T follicular helper cell (primary cell): ENCODE results near the gene CARM1.
"Not testable (repeated sequence)": the region's sequence is repeated elsewhere in the genome, so short reads cannot be mapped to it uniquely, and the experiment has no call there.

Experiments
- DNase-seq: peaks from one replicate; pipeline ENCODE4 v3.0.0-alpha.2; 2020; ENCODE audit warnings: low read depth
- total RNA-seq, 2 experiments: gene quantifications; one replicate each; lab custom pipeline; 2026; lab: John Stamatoyannopoulos, UW

The CARM1 gene
- total RNA-seq: 34.4 to 56.2 reads per million in 2 experiments

DNA sequence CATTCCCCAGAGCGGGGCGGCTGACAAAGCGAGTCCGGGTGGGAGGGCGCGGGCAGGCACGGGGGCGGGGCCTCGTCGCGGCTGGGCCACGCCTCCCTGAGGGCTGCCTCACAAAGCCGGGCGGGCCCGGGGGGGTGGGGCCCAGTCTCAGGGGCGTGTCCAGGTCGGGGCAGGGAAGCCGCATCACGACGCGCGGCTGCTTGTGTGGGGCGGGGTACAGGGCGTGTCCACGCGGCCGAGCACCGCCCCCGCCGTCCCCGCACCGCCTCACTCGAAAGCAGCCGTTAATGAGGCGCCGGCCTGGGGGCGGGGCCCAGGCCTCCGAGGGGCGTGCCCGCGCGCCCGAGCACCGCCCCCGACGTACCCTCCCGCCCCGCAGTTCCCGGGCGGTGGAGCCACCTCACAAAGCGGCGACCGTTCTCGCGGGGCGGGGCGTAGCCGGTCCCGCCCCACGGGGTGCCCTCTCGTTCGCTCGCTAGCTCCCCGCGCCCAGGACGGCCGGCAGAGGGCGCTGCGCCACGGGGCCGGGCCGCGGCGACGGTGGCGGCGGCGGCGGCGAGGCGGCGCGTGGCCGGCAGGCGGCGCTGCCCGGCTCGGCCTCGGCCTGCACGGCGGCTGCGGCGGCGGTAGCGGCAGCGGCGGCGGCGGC is at the start of gene CARM1:
Gene CARM1 (plus strand): TSS at position 599 of the 649 bp plus-strand sequence. CDS start 150 bp downstream, outside the sequence.
- DNase-seq: peak; percentile 100

DNA sequence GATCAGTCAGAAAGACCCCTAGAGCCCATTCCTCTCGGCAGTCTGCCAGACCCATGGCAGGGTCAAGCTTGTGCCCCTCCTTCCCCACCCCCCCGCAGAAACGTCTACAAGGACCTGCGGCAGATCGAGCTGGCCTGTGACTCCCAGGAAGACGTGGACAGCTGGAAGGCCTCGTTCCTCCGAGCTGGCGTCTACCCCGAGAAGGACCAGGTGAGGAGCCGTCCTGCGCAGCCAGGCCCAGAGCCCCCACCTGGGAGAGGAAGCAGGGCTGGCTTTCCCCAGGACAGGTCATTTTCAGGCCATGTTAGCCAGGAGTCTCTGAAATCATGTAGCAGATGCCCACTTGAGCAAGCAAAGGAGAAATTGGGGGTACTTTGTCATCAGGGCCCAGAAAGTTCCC is 47.7 kb upstream of the CARM1 start:
- no peak for DNase-seq

DNA sequence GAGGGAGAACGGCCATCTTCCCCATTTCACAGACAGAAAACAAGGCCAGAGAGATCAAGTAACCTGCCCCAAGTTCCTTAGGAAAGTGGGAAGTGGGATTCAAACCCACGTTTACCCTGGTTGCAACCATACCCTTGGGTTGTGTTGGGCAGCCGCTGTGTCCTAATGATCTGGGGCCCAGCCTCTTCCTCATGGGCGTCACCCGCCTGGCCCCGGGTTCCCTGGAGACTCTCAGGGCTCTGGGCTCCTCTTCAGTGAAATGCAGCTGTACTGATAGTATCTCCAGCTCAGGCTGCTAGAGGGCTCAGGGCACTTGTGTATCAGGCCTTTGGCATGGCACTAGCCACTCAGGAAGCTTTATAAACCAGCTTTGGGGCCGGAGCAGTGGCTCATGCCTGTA is 45.1 kb upstream of the CARM1 start:
- DNase-seq: no peak

DNA sequence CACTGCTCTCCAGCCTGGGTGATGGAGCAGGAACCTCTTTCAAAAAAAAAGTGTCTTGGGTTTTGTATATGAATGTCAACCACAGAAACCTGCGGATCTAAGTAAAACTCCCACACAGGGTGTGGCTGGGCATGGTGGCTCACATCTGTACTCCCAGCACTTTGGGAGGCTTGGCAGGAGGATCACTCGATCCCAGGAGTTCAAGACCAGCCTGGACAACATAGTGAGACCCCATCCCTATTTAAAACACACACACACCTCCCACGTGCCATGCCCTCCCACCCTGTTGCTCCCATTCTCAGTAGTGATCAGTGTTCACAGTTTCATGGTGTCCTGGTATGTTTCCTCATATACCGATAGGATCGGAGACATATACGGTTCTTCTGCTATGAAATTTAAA is 44.5 kb upstream of the CARM1 start:
- no peak for DNase-seq

DNA sequence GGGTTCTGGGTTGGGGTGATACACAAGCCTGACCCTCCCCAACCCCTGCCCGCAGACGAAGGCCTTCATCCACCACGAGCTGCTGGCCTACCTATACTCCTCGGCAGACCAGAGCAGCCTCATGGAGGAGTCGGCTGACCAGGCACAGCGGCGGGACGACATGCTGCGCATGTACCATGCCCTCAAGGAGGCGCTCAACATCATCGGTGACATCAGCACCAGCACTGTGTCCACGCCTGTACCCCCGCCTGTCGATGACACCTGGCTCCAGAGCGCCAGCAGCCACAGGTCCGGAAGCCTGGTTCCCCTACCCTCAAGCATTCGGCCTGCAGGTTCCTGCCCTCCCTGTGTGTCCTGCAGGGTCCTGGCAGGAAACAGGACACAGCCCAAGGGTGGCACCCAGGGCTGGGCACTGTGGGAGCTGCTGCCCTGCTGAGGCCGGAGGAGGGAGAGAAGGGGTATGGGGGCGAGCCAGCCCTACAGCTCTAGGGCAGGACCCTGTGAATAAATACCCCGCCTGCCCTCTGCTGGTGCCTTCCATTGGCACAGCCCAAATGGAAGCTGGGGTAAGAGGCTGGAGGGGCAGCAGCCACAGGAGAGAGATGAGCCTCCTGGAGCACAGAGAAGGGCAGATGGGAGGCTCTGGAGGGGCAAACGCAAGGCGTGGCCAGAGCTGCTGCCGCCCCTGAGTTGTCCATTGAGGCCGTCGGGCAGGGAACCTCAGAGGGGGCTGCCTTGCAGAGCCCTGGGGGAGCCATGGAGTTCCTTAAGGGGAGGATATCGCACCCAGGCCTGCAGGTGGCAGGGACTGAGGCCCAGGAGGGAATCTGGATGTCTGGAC is 42.2 kb upstream of the CARM1 start:
- no peak for DNase-seq

DNA sequence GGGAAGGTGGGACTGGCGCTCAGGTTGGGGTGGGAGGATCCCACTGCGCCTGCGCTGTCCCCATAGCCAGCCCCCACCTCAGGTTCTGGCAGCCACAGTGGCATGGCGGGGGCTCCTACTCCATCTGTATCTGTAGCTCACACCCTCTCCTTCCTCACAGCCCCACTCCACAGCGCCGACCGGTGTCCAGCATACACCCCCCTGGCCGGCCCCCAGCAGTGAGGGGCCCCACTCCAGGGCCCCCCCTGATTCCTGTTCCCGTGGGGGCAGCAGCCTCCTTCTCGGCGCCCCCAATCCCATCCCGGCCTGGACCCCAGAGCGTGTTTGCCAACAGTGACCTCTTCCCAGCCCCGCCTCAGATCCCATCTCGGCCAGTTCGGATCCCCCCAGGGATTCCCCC is 41.4 kb upstream of the CARM1 start:
- DNase-seq: no peak

DNA sequence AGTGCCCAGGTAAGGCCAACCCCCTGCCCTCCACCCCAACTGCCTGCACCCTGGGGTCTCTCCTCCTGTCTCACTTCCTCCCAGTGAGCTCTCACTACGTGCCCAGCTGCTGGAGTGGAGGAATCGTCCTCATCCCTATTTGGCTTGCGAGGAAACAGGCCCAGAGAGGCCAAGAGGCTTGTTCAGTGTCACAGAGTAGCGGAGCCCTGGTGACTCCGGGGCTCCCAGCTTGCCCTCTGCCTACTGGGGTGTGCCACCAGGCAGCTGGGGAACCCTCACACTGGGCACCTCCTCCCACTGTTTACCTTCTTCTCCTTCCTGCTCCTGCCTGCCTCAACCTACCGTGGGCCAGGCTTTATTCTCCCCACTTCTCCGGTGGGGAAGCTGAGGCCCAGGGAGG is 41.0 kb upstream of the CARM1 start:
- DNase-seq: no peak

DNA sequence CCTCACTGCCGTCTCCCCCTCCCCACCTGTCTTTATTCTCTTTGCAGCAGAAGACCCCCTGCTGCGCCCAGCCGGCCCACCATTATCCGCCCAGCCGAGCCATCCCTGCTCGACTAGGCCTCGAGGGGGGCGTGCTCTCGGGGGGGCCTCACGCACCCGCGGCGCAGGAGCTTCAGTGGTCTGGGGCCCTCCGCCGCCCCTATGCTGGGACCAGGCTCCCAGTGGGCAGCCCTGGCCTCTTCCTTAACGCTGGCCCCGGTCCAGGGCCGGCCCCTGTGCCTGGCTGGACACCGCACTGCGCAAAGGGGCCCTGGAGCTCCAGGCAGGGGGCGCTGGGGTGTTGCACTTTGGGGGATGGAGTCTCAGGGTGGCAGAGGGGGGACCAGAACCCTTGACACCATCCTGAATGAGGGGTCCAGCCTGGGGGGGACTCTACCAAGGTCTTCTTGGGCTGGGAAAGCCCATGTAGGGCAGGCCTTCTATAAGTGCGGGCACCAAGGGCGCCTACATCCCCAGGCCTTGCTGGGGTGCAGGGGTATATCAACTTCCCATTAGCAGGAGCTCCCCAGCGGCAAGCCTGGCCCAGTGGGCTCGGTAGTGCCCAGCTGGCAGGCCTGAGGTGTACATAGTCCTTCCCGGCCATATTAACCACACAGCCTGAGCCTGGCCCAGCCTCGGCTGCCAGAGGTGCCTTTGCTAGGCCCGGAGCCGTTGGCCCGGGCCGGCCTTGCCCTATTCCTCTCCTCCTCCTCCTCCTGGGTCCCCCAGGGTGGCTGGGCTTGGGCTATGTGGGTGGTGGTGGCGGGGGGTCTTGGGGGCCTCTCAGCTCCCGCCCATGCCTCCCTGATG is 40.2 kb upstream of the CARM1 start:
- DNase-seq: no peak

DNA sequence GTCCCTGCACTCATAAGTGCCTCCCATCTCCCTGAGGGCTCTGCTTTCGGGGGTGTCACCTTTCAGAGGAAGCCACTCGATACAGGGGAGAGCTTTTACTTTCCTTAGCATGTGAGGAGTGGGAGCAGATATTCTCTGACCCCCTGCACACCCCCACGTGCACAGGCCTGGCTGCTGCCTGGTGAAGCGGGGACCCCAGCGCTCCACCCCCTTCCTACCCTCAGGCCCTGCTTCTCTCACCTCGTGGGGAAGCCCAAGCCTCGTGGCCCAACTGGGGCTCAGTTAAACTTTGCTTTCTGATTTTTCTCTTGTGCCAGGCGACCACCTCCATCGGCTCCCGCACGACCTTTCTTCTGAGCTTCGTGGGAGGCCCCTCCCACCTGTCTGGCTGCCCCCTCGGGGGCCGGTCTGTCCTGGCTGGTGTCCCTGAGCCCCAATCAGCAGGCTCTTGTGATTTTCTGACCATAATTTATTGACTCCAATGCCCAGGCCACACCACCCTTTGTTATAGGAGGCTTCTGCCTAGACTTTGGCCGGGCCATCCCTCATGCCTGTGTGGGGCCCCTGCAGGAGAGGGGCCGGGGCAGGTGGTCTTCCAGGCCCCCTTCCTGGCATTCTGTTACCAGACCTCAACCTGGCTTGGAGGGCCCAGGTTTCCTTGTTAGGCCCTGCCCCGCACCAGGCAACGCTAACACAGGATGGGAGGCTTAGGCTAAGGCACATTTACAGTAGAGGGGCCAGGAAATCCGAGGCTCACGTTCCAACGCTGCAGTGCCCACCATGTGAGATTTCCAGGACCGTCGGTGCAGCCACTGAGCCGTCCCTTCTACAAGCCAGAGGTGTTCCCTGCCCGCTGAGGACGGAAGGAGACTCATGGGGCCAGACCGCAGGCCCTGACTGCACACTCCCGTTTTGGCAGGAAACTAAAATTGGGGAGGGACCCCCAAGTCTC is 39.1 kb upstream of the CARM1 start:
- DNase-seq: no peak

DNA sequence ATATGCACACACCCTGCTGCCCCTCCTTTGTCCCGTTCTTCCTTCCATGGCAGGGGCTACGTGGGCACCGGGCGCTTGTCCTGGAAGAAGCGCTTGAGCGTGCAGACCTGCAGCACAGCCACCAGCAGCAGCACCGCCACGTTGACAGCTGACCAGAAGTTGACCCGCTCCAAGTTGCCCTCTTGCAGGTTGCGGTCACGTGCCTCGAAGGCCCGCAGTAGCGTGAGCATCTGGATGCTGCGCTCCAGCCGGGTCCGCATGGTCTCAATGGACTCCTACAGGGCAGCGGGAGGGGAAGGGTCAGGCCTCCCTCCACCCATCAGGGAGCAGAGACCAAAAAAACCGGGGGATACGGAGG is 38.4 kb upstream of the CARM1 start:
- DNase-seq: no peak

DNA sequence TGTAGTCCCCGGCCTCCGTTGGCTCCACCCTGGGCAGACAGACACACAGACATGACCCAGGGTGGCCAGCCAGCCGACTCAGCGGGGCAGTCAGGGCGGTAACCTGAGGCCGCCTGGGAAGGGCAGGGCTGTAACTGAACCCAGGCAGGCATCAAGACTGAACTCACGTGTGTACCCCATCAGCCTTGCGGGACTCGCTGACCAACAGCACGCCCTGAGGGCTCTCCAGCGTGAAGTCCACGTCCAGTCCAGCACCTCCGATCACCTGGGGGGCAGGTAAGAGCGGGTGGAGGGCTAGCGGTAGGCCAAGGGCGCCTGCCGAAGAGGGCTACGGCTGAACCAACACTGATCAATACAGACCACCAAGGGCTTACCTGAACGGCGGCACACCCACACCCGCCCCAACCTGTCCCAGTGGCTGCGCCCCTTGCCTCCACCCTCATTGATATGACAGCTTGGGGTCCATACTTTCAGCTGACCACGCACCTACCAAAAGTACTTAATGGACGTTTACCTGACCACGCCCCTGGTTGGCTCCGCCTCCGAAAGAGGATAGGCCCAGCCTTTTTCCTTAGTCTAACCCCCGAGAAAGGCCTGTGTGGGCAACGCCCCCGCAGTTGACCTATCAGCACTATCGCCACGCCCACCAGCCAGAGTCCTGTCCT is 36.1 kb upstream of the CARM1 start:
- peak; percentile 6 for DNase-seq

DNA sequence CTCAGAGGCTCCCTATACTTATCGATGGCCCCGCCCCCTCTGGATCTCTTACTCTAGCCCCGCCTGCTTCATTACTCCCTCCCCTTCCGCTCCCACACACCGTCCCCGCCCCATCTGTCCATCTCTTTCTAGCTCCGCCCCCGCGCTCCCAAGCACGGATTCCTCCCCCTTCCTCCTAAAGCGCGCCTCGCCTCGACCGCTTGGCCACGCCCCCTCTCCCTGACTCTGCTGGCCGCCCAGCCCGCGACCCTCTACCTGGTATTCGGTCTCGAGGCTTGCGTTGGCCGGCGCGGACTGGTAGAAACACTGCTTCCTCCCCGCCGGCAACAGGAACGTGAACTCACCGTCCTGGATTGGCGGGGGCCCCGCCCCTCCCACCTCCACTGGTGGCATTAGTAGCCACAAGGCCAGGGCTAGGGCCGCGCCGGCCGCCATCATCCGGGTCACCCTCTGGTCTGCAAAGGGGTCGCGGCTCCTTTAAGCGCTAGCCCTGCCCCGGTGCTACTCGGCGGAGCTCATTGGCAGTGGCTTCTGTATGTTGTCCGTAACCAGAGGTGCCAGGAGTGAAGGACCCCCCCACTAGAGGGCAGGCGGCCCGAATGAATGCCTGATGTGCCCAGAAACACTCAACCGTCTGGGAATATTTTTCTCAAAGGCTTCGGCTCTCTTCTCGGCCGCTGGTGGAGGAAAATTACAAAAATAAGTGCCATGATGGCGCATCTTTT is 35.4 kb upstream of the CARM1 start, which contains the start of gene TMED1:
Gene TMED1 (minus strand): TSS at position 459 of the 725 bp plus-strand sequence. CDS start 21 bp downstream, at position 438.
- DNase-seq: peak; percentile 93

DNA sequence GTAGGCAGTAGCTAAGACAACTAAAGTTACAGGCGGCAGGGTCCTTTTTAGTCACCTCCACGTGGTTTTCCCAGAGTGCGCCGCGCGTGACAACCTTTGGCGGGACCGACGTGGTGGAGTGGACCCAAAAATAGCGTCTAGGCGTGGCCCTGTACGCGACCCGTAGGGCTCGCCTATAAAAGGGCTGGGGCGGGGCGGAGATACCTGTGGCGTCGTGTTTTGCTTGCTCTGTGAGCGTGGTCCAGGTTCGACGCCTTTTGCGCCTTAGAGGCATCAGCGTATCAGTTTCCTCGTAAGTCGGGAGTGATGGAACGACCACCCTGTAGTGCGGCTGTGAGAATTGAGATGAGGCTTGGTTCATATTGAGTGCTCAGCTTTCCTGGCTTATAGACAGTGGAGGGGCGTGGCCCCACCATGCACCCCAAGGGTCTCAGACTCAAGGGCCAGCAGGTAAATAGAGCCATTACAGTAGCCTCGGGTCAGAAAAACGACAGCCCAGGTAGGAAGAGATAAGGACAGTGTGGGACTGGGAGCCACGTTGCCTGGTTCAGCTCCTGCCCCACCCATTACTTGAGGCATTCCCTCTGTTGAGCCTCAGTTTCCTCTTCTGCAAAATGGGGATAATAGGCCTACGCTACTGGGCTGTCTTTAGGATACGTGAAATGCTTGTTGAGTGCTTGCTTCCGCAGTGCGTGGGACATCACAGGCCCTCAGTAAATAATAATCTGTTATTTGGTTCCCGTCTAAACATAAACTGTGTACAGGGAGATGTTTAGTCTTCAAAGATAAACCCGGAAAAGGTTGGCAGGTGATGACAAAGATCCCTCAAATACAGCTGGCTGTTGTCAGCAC is 34.6 kb upstream of the CARM1 start:
- peak; percentile 61 for DNase-seq

DNA sequence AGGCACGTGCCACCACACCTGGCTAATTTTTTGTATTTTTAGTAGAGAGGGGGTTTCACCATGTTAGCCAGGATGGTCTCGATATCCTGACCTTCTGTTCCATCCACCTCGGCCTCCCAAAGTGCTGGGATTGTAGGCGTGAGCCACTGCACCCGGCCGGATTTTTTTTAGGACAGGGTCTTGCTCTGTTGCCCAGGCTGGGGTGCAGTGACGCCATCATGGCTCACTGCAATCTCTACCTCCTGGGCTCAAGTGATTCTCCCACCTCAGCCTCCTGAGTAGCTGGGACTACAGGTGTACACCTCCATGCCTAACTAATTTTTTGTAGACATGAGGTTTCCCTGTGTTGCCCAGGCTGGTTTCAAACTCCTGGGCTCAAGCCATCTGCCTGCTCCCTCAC is 33.7 kb upstream of the CARM1 start:
- not testable (repeated sequence) for DNase-seq

DNA sequence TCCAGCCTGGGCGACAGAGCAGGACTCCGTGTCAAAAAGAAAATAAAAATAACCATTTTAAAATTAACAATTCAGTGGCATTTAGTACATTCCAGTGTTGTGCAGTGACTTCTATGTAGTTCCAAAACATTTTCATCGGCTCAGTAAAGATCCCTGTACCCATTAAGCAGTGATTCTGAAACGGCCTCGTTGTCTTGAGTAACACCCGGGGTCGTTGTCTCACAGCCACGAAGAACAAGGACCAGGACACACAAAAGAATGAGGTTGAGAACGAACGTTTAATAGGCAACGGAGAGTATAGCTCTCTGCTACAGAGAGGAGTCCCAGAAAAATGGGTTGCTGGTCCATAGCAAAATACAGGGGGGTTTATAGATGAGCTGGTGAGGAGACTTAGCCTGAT is 33.0 kb upstream of the CARM1 start:
- no peak for DNase-seq

DNA sequence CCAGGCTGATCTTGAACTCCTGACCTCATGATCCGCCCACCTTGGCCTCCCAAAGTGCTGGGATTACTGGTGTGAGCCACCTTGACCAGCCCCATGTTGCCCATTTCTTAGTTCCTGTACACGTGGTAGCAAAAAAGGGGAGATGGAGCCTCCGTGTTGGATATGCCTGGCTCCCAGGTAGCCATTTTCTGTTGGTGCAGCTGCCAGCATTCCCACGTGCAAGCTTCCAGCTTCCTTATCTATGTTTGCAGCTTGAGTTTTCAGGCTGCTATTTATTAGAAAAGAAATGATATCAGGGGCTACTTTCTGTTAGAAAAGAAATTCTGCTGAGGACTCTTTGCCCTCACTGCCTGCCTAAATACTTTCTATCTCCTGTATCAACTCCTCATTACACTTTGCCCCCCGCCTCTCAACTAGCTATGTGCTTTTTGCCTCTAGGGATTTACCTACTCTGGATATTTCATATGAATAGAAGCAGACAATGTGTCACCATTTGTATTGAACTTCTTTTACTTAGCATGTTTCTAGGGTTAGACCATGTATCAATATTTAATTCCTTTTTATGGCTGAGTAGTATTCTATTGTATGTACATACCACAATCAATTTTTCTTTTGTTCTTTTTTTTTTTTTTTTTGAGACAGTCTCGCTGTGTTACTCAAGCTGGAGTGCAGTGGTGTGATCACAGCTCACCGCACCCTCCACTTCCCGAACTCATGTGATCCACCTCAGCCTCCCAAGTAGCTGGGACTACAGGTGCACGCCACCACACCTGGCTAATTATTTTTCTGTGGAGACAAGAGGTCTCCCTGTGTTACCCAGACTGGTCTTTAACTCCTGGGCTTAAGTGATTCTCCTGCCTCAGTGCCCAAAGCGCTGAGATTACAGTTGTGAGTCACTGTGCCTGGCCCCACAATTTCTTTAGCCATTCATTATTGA is 32.0 kb upstream of the CARM1 start:
- DNase-seq: no peak

DNA sequence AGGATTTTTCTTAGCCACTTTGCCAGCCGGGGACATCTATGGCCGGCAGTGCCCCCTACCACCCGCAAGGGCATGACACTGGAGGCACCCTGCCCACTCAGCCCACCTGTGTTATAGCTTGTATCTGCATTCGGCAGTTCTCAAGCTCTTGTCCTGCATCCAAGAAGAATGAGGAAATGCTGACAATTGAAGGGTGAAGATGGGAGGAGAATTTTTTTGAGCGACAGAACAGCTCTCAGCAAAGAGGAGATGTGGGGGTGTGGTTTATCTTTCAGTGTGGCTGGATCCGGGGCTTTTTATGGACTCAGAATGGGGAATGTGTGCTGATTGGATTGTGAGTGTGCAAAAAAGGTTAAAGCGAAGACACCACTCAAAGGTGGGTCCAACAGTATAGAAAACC is 28.6 kb upstream of the CARM1 start:
- DNase-seq: no peak
